Stimulated activated CD8-positive, alpha-beta memory T cell treated with anti-CD3 and anti-CD28 coated beads, Interleukin-7, amount 100 ng/mL, for 1 hour (primary cell): ENCODE data around the gene CAMKMT.

ENCODE experiments used
- DNase-seq, 2 donors: peaks; one replicate each; pipeline ENCODE4 v3.0.0-alpha.2; 2020; ENCODE audit warnings: low read depth in 2 of 2

The CAMKMT gene

DNA sequence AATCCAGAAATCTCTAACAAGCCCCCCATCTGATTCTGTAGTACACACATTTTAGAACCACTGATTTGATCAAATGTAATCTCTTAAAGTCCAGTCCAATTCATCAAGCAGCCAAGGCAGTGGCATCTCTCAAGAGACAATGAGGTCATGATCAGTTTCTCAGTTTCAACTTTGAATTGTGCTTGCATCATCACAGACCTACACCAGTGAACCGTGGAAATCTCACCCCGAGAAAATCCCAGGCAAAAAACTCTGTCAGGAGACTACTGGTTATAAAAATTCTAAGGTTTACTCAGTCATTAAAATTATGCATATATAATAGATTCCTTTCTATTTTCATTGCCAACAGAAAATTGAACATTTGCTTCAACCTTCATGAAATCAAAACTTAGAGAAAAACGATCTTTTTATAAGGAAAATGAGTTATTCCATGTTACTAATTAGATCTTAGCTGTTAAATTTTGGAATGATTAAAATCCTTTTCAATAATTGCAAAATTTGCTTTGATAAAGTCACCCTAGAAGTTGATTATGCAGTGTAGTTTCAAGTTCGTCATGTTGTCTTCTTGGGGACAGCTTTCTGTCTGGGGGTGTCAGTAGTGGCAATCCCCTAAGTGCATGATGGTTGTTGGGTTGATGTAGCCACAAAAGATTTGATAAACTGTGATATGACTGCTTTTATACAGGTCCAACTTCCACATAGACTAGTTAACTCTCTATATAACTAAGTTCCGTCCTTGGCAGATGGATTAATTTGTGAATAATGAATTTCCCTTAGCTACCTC lies 235.0 kb downstream of the CAMKMT start:
- DNase-seq = no peak

DNA sequence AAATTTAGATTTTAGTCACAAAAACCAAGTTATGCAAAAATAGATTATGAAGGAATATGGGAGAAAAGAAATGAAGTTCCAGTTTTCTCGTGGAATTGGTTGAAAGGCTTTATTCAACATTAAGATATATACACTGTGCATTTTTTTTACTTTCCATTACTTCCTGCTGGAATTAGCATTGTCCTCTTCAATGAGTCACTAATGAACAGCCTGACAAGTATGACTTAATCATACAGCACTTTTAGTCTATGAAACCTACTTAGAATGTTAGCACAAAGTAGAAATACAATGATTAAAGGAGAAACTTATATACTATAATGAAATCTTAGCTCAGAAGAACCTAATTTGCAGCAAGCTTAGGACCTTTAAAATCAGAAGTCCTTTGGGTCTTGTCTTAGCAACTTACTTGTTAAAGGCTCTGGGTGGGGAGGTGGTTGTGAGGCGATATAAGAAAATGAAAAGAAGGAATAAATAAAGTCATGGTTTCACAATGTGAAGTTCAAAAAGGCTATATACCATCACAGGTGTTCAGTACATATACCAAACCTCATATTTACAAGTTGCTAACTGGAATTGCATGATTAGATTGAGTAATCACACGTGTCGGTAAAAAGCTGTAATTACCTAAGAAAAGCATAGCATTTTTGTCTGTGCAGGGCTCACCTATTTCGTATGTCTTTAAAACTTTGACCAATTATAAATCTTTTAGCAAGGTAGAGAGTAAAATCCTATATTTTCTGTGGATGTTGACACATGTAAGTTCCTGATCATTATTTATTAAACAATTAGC lies 236.8 kb downstream of the CAMKMT start:
- no peak for DNase-seq

DNA sequence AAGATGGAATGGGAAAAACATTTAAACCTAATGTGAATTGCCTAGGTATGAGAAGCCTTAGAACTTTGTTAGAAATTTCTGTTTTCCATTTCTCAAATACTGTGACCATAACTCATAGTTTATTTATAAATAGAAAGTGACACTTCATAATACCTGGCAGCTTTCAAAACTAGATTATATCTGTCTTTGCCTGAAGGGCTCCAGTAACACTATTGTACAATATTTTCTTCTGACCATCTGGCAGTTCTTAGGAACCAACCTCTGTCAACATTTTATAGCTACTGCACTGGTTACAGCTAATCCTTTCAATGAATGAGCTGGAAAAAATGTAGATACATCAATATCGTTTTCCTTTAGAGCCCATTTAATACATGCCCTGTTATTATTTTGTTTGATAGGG lies 237.4 kb downstream of the CAMKMT start:
- no peak for DNase-seq

DNA sequence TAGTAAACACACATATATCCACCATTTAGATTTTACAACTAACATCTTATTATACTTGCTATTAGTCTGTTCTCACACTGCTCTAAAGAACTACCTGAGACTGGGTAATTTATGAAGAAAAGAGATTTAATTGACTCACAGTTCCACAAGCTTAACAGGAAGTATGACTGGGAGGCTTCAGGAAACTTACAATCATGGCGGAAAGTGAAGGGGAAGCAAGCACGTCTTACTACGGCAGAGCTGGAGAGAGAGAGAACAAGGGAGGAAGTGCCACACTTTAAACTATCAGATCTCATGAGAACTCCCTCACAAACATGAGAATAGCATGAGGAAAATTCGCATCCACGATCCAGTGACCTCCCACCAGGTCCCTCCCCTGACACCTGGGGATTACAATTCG lies 240.7 kb downstream of the CAMKMT start:
- no peak for DNase-seq

DNA sequence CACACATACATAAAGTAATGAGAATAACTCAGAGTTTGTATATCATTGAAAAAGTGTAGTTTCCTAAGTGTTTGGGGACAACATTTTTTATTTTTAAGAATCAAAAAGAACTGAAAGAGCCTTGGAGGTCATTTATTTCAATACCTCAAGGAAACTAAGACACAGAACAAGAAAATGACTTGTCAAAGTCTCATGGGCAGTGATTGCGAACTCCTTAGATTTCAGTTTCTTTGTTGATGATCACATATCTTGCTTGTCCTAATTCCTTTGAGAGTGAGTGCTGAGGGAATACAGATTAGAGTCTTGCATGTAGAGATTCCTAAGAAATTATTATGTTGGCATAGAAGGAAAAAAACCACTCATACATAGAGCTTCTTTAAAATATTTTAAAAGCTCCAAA lies 243.8 kb downstream of the CAMKMT start:
- no peak for DNase-seq

DNA sequence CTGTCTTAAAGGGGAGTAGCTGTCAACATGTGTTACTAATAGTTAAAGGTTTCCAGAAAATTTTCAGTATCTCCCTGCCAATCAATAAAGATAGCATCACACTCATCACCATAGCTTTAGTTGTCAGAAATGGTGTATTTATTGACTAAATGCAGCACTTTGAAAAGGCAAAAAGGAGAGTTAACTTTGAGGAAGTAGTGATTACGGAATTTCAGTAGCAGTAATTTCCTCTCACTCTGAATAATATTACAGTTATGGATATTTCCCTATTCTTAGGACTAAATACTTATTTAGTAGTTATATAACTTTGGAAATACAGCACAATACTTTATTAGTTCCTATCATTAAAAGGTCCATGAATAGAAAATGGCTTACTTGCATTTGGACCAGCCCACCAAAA lies 250.5 kb downstream of the CAMKMT start:
- DNase-seq = no peak

DNA sequence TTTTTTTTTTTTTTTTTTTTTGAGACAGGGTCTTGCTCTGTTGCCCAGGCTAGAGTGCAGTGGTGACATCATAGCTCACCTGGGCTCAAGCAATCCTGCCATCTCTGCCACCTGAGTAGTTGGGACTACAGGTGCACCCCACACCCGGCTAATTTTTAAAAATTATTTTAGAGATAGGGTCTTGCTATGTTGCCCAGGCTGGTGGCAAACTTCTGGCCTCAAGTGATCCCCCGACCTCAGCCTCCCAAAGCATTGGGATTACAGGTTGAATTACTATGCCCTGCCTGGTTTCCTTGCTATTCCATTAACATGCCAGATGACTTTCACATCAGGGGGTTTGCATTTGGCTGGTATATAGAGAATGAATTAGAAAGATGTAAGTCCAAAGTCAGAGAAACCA lies 253.2 kb downstream of the CAMKMT start:
- DNase-seq = no peak

DNA sequence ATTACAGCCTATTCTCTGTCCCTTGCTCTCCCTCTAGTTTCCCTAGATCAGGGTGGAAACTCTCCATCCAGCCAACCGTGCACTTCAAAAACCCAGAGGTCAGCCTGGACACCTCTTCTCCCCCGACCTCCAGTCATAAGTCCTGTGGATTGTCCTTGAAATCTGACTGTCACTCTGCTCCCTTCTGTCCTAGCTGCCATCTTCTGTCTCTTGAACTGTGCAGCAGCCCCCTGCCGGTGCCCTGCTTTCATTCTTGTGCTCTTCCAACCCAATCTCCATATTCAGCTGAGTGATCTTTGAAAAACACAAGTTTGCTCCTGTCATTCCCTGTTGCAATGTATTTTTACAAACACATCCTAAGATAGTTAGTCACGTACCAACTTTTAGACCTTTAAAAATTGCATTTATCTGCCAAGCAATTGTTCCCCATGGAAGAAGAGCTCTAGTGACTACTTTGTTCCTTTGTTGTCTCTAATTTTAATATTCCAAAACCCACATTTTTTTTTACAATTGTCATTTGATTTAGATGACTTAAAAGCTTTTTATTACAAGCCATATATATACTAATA lies 254.3 kb downstream of the CAMKMT start:
- no peak for DNase-seq

DNA sequence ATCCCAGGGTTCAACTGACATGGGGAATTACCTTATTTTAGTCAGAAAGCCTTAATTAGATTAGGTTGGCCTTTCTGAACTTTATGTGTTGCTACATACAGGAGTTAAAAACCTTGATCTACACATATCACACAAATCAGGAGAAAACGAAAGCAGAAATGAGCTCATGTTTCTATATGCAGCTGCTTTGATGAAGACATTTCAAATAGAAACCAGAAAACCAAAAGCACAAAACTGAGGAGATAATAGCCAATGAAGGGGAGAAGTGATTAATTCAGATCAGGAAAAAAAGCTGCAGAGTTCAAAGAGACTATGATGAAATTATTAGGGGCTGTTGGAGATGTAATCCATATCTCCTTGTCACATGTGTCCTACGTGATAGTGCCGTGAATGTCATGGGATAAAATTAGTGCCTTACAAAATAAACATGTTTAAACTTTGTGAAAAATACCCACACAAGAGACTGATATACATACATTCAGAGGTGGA lies 255.0 kb downstream of the CAMKMT start:
- no peak for DNase-seq

DNA sequence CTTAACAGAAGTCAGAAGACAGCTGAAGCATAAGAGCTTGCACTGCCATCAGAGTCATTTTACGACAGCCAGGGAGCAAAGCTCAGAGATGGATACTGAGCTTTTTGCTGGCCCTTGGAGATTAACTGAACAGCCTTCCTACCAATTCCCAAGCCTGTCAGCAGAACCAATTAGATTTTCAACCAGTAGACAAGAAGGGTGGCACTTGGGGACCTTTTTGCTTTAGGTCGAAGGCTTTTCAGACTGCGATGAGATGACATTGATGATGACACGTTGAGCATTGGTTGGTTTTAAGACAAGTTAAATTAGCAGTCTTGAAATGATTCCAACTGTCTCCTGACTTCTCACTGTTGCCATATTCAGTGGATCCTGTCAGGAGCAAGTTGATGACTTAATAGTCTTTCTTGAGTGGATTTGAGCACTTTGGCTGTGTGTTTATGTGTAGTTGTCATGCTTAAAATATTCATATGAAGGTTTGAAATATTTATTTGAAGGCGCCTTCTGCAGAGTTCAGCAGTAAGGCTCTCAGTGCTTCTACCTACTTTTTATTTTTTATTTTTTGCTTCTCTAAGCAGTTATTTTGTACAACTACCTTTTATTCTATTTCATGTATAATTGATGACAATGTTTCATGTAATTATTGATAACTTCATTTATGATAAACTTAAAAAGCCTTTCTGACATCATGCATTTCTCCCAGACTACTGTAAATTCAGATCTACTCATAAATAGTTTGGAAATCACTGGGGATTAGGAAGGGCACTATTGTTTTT lies 256.7 kb downstream of the CAMKMT start:
- no peak for DNase-seq

DNA sequence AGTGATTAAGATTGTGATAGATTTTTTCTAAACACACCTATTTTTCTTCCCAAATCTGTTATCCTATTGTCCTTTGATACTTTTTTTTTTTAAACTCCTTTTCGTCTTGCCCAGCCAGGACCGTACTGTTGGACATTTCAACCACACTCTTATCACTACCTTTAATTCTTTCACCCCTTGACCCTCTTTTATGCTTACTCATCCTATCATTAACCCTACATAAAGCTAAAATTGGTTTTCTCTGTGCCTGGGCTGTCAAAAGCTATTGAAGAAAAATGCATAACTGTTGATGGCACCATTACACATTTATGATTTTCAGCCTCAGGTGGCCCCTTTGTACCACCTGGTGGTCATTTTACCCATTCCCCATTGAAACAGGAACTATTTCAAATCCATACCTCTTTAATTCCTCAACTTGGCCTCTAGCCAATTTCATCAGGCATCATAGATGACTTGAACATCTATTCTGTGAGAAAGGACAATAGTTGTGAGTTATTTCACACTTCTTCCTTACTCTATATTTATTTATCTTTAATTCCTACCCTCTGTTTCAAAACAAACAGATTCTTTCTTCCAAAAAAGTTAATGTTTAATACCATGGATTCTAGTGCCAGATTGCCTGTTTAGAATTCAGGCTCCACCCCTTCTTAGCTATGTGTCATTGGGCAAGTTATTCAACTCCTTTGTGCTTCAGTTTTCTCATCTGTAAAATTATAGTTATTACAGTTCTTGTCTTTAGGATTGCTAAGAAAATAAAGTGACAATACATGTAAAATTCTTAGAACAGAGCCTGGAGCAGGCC lies 258.6 kb downstream of the CAMKMT start:
- no peak for DNase-seq

DNA sequence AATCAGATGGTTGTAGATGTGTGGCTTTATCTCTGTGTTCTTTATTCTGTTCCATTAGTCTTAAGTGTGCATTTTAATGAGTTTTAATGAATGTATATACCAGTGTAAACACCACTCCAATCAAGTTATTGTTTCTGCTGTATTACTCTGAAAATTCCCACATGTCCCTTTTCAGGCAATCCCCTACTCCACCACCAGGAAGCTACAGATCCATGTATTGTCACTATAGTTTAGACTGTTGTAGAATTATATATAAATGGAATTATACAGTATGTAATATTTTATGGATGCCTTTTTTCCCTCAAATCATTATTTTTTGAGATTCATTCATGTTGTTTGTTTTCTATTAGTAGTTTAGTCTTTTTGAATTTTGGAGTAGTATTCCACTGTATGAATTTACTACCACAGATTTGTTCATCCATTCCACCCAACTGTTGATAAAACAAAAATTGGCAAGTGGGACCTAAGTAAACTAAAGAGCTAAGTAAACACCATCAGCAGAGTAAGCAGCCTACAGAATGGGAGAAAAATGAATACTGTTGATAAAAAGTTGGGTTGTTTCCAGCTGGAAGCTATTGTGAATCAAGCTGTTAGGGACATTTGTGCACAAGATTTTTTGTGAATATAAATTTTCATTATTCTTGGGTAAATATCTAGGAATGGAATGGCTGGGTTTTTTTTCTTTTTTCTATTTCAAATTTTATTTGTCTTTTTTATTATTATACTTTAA lies 262.0 kb downstream of the CAMKMT start:
- no peak for DNase-seq

DNA sequence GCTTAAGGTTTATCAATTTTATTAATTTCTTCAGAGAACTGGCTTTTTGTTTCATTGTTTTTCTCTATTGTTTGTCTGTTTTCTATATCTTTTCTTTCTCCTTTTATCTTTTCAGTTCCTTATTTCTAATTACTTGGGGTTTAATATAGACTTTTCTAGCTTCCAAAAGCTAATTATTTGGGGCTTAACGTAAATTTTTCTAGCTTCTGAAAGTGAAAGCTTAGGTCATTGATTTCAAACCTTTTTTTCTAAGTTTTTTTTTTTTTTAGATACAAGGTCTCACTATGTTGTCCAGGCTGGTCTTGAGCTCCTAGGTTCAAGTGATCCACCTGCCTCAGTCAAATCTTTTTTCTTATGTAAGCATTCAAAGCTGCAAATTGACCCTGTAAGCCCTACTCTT lies 266.6 kb downstream of the CAMKMT start:
- no peak for DNase-seq

DNA sequence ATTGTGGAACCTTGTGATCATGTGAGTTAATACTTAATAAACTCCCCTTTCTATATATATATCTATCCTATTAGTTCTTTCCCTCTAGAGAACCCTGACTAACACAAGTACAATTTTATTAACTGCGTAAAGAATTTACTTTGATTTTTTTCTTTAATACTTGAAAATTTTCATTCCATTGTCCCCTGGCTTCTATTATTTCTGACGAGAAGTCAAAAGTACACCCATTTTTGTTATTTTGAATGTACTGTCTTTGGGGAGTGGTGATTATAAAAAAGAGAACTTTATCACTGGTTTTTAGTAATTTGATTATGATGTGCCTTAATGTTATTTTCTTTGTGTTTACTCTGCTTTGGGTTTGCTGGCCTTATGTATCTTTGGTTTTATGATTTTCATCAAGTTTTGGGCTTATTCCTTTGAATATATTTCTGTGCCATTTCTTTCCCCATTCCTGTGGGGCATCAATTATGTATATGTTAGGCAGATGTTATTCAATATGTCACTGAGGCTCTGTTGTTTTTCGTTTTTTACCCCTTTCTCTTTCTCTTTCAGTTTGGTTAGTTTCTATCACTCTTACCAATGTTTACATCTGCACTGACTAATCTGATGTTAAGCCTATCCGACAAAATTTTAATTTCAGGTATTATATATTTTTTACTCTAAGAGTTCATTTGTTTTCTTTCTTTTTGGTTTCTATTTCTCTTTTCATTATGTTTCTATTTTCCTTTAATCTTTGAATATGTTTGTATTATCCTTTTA lies 271.4 kb downstream of the CAMKMT start:
- DNase-seq = no peak

DNA sequence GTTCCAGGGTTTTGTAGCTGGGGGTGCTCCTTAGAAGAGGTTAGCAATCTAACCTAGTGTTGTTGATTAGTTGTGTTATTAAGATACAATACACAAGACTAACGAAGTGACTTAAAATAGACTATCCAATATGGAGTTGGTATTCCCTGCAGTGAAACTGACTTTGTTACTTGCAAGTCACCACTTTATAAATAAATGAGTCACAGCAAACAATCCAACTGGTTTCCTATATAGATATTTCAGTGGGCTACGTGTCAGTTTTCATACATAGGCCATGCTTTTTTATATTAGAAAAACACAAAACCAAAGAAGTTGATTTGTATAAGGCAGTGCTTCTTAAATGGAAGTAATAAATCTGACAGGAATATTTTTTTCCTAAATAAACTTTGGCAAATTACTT lies 274.0 kb downstream of the CAMKMT start:
- no peak for DNase-seq

DNA sequence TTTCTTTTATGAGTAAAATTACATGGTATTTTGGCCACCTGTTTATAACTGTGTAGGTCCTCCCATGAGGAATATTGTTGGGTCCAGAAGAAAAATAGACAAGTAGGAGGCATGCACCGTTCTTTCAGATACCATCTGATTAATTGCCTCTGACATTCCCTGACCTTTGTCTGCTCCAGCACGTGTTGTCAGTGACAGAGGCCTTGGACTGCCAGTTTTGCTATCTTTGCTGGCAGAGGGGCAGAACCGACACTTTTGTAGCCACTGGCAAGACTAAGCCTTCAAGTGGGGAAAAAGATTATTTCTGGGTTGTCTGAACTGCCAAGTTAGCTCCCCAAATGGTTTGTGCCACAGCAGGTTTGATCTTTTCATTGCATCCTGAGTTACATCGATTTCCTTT lies 276.9 kb downstream of the CAMKMT start:
- no peak for DNase-seq

DNA sequence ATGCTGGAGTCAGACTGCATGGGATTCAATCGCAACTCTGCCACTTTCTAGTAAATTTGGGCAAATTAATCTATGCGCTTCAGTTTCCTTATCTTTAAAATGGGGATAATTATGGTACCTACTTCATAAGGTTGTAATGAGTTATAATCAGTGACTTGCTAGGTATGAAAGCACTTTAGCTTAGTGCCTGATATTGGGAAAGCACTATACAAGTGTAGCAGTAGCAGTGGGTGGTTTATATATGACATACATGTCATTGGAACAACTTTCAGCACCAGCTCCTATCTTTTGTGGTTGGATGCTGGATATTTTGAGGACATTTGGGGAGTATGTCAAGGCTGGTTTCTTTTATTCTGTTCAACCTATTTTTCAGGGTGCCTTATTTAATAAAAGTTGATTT lies 277.7 kb downstream of the CAMKMT start:
- DNase-seq = no peak

DNA sequence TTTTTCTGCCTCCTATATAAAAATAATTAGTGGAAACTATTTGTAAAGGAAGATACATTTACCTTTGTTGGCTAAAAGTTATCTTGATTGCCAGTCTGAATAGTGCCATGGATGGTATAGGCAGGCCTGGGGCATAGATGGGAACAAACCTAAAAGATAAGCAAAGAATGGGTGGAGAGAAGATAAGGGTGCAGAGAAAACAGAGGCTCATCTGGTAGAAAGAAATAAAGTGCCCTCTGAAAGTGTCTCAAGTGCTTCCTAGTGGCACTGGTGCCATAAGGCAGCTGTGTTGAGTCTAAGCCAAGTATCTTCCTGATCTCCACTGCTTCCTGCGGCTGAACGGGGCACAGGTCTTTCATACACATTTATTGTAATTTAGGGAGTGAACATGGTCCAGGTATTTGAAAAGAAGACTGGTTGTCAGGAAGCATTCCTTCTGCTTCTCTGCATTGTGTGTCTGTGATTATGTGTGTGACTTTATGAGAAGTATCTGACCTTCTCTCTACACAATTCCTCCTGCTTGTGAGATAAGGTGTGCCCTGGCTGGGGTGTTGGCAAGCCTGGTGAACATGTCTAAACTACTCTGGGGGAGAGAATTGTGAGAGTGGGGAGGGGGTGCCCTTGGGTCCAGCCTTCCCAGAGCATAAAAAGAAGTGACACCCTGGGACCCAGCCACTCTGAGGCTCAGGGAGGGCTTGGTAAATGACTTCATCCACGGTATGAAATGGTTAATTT lies 280.5 kb downstream of the CAMKMT start:
- no peak for DNase-seq

DNA sequence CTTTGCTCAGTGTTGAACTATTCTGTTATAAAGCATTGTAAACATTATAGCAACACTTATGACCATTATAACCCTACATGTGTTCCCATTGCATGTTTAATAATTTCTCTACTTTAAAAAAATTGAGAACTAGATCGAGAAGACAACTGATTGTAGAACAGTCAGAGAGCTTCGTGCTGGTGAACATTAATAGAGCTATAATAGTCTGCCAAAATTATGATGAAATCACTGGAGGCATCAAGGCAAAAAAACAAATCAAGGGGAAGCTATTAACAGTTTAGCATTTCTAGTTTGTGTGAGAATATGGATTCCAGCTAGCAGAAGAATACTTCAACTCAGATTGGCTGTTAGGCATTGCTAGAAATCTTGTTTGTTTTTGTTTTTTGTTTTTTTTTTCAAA lies 284.2 kb downstream of the CAMKMT start:
- no peak for DNase-seq
